Measurements from ENCODE around the gene ZMIZ1. TPM values are rescaled to one million over a fixed set of nuclear protein-coding genes. Genes with fewer than 3 reads are reported as not detected.

The ZMIZ1 gene
- total RNA-seq, 6 experiments from 2014 or later = 38.6 to 60.3 (median 51.2) TPM

DNA sequence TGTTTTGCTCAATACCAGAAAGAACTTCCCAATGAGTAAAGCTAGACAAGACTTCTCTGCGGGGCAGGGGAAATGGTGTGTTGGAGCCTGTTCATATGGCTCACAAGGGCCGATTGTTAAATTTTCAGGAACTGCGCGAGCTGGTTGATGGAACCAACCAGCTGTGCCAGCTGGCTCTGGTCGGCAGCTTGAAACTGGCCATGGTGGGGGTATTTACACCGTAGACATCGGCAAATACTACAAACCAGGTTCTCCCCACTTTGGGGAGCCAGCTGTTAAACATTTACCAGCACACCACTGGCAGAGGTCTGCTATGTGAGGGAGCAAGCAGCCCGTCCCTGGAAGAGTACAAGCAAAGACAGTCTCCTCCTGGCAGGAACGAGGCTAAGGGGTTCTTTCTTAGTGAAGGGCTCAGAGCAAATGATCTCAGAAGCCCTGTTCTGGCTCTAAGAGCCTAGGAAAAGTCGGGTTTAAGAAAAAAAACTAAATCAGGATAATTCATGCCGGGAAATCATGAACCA is 8.8 kb upstream of the ZMIZ1 start:
- Mint-ChIP-seq H3K9me3 (no peaks in the 10 kb centered on the region), H3K36me3 (ENCODE audit: low read depth) (no peaks in the 10 kb centered on the region), H3K4me3 (no peak overlapping the region), H3K27ac (no peak overlapping the region), H3K27me3 (ENCODE audit: insufficient read depth) (peaks cover 26% of the 10 kb centered on the region), H3K4me1 (ENCODE audit: low read depth) (no peaks in the 10 kb centered on the region)
- TF ChIP-seq, protein P1, sequence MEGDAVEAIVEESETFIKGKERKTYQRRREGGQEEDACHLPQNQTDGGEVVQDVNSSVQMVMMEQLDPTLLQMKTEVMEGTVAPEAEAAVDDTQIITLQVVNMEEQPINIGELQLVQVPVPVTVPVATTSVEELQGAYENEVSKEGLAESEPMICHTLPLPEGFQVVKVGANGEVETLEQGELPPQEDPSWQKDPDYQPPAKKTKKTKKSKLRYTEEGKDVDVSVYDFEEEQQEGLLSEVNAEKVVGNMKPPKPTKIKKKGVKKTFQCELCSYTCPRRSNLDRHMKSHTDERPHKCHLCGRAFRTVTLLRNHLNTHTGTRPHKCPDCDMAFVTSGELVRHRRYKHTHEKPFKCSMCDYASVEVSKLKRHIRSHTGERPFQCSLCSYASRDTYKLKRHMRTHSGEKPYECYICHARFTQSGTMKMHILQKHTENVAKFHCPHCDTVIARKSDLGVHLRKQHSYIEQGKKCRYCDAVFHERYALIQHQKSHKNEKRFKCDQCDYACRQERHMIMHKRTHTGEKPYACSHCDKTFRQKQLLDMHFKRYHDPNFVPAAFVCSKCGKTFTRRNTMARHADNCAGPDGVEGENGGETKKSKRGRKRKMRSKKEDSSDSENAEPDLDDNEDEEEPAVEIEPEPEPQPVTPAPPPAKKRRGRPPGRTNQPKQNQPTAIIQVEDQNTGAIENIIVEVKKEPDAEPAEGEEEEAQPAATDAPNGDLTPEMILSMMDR (IDR thresholded peaks at IDR 0.05) = no peak
- no peak for DNase-seq

DNA sequence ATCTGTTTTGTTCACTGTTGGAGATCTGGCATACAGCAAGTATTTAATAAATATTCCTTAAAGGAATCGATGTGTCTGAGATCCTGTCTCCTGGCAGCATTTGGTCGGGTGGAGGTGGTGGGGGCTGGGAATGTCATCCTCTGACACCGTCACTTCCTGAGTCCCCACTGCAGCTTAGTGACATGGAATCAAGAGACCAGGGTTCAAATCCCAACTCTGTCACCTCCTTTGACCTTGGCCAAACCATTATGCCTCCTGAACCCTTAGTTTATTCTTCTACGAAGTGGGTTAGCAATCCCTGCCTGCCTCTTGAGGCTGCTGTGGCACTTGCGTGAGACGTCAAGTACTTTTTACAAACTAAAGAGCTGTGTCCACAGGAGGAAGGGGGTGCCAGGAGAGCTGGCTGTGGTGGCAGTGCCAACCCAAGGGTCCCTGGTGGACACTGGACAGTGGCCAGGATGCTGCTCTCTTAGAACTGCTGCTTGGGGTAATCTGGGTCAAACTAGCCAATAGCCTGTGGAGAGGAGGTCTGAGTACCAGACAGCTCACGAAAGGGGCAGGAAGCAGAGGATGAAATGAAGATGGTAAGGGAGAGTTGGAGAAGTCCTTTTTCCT is 8.0 kb upstream of the ZMIZ1 start:
- no peaks in the 10 kb centered on the region for H3K36me3 Mint-ChIP-seq (ENCODE audit: low read depth)
- H3K27ac Mint-ChIP-seq = no peak overlapping the region
- H3K4me1 Mint-ChIP-seq (ENCODE audit: low read depth) = no peaks in the 10 kb centered on the region
- no peak overlapping the region for H3K4me3 Mint-ChIP-seq
- H3K27me3 Mint-ChIP-seq (ENCODE audit: insufficient read depth) = peaks cover 20% of the 10 kb centered on the region
- no peaks in the 10 kb centered on the region for H3K9me3 Mint-ChIP-seq
- TF ChIP-seq, protein P1 (IDR thresholded peaks at IDR 0.05) = no peak
- no peak for DNase-seq

DNA sequence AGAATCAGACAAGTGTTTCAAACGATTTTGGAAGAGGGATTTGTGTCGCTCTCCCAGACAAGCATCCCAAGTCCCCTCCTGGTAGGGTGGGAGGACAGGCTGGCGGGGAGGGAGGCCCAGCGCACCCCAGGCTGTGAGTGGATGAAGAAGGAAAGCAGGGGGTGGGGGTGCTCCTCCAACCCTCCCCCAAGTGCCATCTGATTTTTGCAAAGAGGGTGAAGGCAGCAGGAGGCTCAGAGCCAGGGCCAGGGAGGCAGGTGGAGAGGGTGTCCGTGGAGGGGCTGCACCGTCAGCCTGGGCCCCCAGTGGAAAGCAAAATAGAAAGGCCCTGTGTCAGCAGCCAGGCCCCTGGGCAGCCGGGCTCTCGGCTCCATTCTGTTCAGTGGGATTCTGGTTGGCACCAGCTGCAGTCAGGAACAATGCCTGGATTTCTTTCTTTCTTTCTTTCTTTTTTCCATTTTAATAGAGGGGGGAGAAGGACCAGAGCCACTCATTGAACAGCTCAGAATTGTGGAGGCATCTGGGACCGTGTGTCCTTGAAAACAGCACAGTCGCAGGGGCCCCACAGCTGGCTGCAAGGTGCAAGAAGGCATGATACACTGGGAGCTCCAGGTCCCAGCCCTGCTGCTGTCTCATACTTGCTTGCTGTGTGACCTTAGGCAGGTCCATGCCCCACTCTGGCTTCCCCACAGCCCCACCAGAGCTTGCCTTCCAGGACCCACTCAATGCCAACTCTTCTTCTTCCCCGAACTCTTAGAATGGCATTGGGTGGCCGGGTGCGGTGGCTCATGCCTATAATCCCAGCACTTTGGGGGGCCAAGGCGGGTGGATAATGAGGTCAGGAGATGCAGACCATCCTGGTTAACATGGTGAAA is 7.1 kb upstream of the ZMIZ1 start:
- H3K4me3 Mint-ChIP-seq = no peak overlapping the region
- H3K27ac Mint-ChIP-seq = no peak overlapping the region
- peaks cover 18% of the 10 kb centered on the region for H3K27me3 Mint-ChIP-seq (ENCODE audit: insufficient read depth)
- no peaks in the 10 kb centered on the region for H3K4me1 Mint-ChIP-seq (ENCODE audit: low read depth)
- DNase-seq = no peak
- no peaks in the 10 kb centered on the region for H3K9me3 Mint-ChIP-seq
- TF ChIP-seq, protein P1 (IDR thresholded peaks at IDR 0.05) = no peak
- H3K36me3 Mint-ChIP-seq (ENCODE audit: low read depth) = no peaks in the 10 kb centered on the region

DNA sequence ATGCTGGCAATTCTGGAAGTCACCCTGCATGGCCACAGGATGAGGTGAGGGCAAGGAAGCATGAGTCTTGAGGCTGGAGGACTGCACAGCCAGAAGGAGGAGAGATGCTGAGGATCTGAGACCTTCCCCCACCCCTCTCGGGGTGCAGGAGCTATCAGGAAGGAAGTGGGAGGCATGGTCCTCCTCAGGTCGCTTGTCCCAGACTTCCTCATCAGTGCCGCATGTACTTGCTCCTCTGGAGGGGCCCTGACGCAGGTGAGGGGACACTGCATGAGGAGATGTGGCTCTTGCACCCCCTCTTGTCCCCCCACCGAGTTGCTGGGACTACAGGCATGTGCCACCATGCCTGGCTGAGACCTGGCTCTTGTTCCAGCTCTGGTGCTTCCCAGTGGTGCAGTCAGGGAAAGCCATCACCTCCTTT is 5.7 kb upstream of the ZMIZ1 start:
- H3K27me3 Mint-ChIP-seq (ENCODE audit: insufficient read depth) = peaks cover 16% of the 10 kb centered on the region
- TF ChIP-seq, protein P1 (IDR thresholded peaks at IDR 0.05) = no peak
- no peaks in the 10 kb centered on the region for H3K36me3 Mint-ChIP-seq (ENCODE audit: low read depth)
- no peak for DNase-seq
- H3K4me3 Mint-ChIP-seq = no peak overlapping the region
- H3K27ac Mint-ChIP-seq = no peak overlapping the region
- H3K9me3 Mint-ChIP-seq = no peaks in the 10 kb centered on the region
- H3K4me1 Mint-ChIP-seq (ENCODE audit: low read depth) = peaks cover 6% of the 10 kb centered on the region

DNA sequence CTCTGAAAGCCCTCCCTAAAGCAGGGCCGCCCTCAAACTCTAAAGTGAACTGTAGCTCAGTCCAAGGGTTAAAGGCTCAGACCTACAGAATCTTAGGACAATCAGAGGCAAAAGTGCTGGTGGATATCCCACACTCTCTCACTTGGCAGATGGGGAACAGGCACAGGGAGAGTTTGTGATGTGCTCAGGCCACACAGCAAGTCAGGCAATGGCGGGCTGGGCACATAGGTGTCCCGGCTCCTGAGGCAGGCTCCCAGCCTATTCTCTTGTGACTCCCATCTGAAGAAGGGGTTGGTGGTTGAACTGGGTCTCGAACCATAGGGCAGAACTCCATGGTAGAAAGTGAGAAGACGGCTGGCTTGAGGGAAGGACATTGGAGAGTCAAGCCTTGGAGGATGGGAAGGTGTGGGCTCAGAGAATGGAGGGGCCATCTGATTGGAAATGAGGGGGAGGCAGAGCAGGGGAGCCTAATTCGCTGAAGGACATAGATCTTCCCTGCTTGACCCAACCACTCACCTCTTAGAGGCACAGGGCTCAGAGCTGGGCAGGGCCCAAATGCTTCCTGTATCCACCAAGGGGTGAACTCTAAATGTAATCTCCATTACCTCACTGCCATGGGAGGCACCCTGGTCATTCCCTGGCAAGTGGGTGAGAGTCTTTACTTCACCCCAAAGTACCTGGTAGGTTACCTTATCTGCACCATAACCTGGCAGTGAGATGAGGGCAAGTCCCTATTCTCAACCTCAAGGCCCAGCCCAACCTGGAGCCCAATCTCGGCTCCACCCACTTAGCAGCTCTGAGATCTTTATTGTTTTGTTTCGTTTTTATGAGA is 4.9 kb upstream of the ZMIZ1 start:
- H3K4me3 Mint-ChIP-seq = no peak overlapping the region
- TF ChIP-seq, protein P1 (IDR thresholded peaks at IDR 0.05) = no peak
- peaks cover 6% of the 10 kb centered on the region for H3K4me1 Mint-ChIP-seq (ENCODE audit: low read depth)
- DNase-seq = no peak
- no peaks in the 10 kb centered on the region for H3K36me3 Mint-ChIP-seq (ENCODE audit: low read depth)
- no peaks in the 10 kb centered on the region for H3K9me3 Mint-ChIP-seq
- H3K27ac Mint-ChIP-seq = no peak overlapping the region
- H3K27me3 Mint-ChIP-seq (ENCODE audit: insufficient read depth) = peaks cover 11% of the 10 kb centered on the region

Data from HFFc6 (cell line).